ENCODE data around the gene EPHA10.

Gene EPHA10

DNA sequence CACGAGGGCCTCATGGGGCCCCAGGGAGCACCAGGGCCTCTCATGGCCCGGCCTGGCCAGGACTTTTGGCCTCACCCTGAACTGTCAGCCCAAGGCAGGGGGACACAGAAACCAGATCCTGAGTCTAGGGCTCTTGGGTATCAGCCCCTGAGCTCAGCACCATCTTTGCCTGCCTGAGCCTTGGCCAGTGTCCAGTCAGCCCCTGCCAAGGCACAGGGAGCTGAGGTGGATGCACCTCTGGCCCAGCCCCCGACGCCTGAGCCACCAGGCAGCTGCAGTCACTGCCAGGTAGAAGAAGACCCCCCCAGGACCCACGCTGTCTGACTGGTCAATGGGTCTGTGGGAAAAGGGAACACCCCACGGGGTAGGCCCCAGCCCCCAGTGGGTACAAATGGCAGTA, 47.3 kb downstream of the EPHA10 start:
- in situ Hi-C loops (cut with MboI; ENCODE audit: low sequenced_read_pairs), result no loop called here

- in situ Hi-C loops (cut with MboI; ENCODE audit: low sequenced_read_pairs), result no loop called here
Observed at GRCh38 chr1:37716321-37716720, 48.6 kb downstream of the EPHA10 start.

DNA sequence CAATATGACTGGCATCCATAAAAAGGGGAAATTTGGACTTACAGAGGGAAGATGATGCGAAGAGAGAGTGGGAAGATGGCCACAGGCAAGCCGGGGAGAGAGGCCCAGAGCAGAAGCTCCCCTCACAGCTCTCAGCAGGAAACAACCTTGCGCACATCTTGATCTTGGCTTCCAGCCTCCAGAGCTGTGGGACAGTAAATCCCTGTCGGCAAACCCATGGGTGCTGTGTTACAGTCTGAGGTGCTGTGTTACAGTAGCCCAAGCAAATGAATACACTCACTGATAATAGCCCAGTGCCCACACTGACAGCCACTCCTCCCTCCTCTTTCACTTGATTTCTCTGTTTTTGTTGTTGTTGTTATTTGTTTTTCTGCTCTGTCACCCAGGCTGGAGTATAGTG, 50.2 kb downstream of the EPHA10 start:
- in situ Hi-C loops (cut with MboI; ENCODE audit: low sequenced_read_pairs), result no loop called here

DNA sequence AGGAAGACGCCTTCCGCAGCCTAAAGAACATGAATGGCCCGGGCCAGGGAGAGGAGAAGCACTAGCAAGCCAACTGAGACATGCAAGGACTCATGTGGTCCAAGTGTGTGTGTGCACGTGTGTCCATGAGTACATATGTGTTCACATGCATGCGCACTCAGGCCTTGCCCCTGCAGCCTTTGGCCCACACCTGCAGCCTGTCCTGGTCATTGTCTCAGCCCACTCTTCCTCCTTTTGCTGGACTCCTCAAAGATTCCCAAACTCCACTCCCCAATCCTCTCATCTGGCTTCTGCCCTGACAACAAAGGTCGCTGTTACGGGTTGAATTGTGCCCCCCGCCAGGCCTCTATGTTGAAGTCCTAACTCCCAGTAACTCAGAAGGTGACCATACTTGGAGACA, 50.7 kb downstream of the EPHA10 start:
- in situ Hi-C loops (cut with MboI; ENCODE audit: low sequenced_read_pairs), result no loop called here

DNA sequence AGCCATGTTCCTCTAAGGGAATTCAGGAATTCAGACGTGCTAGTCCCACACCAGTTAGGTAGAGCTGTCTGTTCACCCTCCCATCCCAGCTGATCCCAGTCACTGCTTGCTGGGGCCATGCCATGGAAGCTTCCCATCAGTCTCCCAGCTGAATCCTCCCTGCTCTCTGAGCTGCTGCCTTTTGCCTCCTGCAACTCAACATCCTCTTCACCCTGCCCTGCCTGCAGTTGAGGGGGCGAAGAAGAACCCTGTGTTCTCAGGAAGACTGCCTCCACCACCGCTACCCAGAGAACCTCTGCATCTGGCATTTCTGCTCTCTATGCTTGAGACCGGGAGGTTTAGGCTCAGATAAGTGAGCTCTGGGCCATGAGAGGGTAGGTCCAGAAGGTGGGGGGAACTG, 56.4 kb downstream of the EPHA10 start:
- in situ Hi-C loops (cut with MboI; ENCODE audit: low sequenced_read_pairs), result no loop called here

DNA sequence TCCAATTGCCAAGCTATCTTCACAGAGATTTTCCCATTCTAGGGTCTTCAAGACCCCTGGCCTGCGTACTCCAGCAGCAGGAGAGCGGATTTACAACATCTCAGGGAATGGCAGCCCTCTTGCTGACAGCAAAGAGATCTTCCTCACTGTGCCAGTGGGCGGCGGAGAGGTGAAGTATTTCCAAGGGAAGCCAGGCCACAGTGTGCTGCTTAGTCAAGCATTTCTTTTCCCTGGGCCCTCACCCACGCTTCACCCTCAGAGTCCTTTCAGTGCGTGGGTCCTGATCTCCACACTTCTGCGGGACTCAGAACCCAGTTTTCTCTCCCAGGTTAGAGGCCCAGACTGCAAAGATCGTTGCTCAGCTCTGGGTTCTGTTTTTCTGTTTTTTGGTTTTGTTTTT, 59.5 kb downstream of the EPHA10 start:
- in situ Hi-C loops (cut with MboI; ENCODE audit: low sequenced_read_pairs), result no loop called here

GRCh38 chr1:37704966-37705365, 60.0 kb downstream of the EPHA10 start:
- in situ Hi-C loops (cut with MboI; ENCODE audit: low sequenced_read_pairs), result no loop called here

DNA sequence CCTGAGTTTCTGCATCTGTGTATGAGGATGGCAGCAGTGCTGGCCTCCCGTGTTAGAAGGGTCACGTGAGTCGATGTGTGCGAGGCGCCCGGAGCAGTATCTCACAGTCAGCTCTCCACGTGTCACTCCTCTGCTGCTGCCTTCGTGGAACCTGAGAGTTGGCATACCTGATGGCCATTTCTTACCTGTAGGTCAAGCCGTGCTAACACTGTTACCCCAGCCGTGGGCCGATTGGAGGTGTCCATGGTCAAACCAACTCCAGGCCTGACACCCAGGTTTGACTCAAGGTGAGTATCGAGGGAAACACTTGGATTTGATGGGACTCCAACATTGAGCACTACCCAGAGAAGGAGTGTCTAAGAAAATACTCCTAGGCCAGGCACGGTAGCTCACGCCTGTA, 61.9 kb downstream of the EPHA10 start:
- in situ Hi-C loops (cut with MboI; ENCODE audit: low sequenced_read_pairs), result no loop called here

DNA sequence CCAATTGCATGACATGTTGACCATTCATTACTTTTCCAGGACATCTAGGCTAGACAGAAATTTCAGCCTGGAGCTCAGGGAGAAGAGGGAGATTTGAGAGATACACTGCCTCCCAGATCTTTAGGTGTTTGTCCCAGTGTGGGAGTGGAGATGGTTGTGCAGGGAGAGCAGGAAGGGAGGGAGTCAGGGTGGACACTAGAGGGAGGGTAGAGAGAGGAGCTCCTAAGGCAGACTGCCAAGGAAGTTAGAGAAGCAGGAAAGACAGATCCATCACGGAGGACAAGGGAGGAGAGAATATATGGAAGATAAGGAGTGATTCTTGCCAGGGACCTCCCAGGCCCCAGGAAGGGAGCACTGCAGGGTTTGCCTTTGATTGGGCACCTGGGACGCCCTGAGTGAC, 63.9 kb downstream of the EPHA10 start:
- in situ Hi-C loops (cut with MboI; ENCODE audit: low sequenced_read_pairs), result no loop called here

DNA sequence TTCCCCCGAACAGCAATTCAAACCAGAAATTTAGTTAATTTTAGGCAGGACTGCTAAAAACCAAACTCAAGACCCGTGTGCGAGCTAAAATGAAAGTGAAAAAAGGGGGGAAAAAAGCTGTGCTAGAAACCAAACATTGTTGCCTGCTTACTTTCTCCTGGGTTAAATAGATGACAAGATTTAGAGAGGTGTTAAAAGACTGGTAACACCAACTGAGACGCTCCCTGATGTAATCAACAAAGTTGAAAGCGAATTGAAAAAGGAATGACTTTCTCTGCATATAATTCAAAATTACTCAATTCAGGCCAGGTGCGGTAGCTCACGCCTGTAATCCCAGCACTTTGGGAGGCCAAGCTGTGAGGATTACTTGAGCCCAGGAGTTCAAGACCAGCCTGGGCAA, 65.8 kb downstream of the EPHA10 start:
- in situ Hi-C loops (cut with MboI; ENCODE audit: low sequenced_read_pairs), result no loop called here

- in situ Hi-C loops (cut with MboI; ENCODE audit: low sequenced_read_pairs), result no loop called here
Observed at GRCh38 chr1:37697737-37698136, 67.2 kb downstream of the EPHA10 start.

DNA sequence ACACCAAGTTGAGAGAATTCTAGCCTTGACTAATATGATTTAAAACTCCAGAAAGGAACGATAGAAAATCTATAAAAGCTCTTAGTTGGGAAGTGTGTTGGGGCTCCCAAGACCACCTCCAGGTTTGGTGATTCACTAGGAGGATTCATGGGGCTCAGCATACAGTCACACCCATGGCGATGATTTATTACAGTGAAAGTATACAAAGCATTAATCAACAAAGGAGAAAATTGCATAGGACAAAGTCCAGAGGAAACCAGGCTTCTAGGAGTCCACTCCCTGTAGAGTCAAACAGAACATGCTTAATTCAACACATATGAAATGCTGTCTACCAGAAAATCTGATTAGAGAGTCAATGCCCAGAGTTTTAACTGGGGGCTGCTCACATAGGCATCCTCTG, 67.8 kb downstream of the EPHA10 start:
- in situ Hi-C loops (cut with MboI; ENCODE audit: low sequenced_read_pairs), result no loop called here

GRCh38 chr1:37692834-37693175, 72.1 kb downstream of the EPHA10 start:
- in situ Hi-C loops (cut with MboI; ENCODE audit: low sequenced_read_pairs), result no loop called here

- in situ Hi-C loops (cut with MboI; ENCODE audit: low sequenced_read_pairs), result no loop called here
Observed at GRCh38 chr1:37692078-37692833, 72.7 kb downstream of the EPHA10 start, which contains the start of gene CDCA8. Gene CDCA8, plus strand, starts transcription at chr1:37692516. Its CDS starts 175 bp downstream, at chr1:37692691.

DNA sequence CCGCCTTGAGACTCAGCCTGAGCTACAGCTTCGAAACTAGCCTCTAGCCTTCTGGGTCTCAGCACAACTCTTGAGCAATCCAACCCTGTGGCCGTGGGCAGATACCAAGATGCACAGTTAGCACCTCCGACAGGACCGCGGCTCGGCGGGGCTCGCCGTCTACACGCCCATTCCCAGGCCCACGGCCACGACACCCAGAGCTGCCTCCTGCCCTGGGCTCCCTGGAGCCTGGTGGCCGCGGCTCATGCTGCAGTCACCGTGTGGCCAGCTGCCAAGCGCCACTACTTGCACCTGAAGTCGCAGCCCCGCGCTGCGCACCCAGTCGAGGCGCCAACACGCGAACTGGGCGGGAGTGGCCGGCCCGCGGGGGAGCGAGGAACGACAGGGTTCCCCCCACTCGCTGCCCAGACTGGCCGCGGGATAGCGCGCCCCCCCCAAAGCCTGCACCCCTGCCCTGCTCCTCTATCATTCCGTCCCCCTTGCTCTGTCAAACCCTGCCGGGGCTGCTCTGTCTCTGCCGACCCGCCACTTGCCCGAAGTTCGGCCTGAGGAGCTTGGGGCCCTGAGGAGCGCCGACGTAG, 73.3 kb downstream of the EPHA10 start:
- in situ Hi-C loops (cut with MboI; ENCODE audit: low sequenced_read_pairs), result no loop called here

DNA sequence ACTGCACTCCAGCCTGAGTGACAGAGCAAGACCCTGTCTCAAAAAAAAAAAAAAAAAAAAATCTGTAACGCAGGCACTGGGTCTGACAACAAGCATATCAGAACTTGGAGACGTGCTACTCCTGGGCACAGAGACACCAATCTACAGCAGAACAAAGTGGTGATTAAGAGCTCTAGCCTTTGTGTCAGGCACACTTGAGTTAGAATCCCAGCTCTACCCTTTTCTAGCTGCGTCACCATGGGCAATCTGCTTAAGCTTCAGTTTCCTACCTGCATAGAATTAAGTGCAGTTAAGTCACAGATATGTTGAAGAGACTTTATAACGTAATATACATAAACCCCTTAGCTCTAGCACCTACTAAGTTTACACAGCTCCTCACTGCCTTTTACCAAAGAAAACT, 76.0 kb downstream of the EPHA10 start:
- in situ Hi-C loops (cut with MboI; ENCODE audit: low sequenced_read_pairs), result loop anchor here (10.0 kb wide), 1 partner anchor 234 kb away; no protein-coding TSS in a partner anchor

DNA sequence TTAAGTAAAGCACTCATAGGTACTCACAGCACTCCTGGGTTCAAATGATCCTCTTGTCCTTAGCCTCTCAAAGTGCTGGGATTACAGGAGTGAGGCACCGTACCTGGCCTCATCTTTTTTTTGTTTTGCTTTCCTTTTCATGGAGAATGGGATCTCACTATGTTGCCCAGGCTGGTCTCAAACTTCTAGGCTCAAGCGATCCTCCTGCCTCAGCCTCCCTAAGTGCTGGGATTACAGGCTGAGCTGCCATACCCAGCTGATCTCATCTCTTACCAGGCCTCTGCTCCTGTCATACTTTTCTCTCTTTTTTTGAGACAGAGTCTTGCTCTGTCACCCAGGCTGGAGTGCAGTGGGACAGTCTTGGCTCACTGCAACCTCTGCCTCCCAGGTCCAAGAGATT, 77.2 kb downstream of the EPHA10 start:
- in situ Hi-C loops (cut with MboI; ENCODE audit: low sequenced_read_pairs), result loop anchor here (10.0 kb wide), 1 partner anchor 233 kb away; no protein-coding TSS in a partner anchor

- in situ Hi-C loops (cut with MboI; ENCODE audit: low sequenced_read_pairs), result loop anchor here (10.0 kb wide), 1 partner anchor 231 kb away; no protein-coding TSS in a partner anchor
Observed at GRCh38 chr1:37685722-37686121, 79.2 kb downstream of the EPHA10 start.

DNA sequence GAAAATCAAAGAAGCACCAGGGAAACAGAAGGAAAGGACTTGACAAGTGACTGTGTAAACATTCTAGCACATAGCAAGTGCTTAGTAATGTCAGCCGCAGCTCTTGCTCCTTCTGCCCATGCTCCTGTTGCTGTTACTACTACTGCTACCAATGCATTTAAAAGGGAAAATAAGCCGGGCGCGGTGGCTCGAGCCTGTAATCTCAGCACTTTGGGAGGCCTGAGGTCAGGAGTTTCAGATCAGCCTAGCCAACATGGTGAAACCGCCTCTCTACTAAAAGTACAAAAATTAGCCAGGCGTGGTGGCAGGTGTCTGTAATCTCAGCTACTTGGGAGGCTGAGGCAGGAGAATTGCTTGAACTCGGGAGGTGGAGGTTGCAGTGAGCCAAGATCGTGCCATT, 80.7 kb downstream of the EPHA10 start:
- in situ Hi-C loops (cut with MboI; ENCODE audit: low sequenced_read_pairs), result loop anchor here (10.0 kb wide), 1 partner anchor 229 kb away; no protein-coding TSS in a partner anchor

- in situ Hi-C loops (cut with MboI; ENCODE audit: low sequenced_read_pairs), result loop anchor here (10.0 kb wide), 1 partner anchor 228 kb away; no protein-coding TSS in a partner anchor
Observed at GRCh38 chr1:37682334-37682987, 82.5 kb downstream of the EPHA10 start.

GRCh38 chr1:37680933-37681332, 84.0 kb downstream of the EPHA10 start:
- in situ Hi-C loops (cut with MboI; ENCODE audit: low sequenced_read_pairs), result loop anchor here (10.0 kb wide), 1 partner anchor 226 kb away; no protein-coding TSS in a partner anchor

DNA sequence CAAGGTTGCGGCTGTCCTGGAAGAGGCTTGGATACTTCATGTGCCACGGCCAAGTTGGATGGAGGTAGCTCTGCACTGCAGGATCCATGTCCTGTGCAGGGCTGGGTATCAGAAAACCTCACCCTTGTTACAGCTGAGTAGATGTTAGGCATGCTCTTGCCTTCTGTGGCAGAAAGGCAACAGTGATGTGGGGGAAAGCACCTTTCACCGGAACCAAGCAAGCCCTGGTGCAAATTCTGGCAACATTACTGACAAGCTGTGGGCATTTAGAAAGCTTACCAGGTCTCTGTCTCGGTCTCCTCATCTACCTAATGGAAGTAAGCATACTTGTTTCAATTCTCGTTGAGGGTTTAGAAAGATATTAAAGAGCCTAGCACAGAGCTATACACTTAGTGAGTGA, 87.1 kb downstream of the EPHA10 start:
- in situ Hi-C loops (cut with MboI; ENCODE audit: low sequenced_read_pairs), result no loop called here
